GM18861 (cell line): ENCODE data around the gene RNASEH2A.

Experiments
- ATAC-seq: cut with Tn5 transposase; IDR thresholded peaks from one replicate; pipeline ENCODE4 v1.9.1; 2021; ENCODE audit not compliant: unreplicated experiment

RNASEH2A gene

GRCh38 chr19:12806242-12807081 lies at the start of gene RNASEH2A:
Gene RNASEH2A (plus strand): TSS chr19:12806584. CDS start chr19:12806674, 90 bp downstream.
- peak; percentile 60 for ATAC-seq

- ATAC-seq = no peak
These were observed 48.7 kb upstream of the RNASEH2A start for GRCh38 chr19:12757544-12758274.

- no peak for ATAC-seq
These were observed 46.7 kb upstream of the RNASEH2A start for GRCh38 chr19:12759686-12760085.

GRCh38 chr19:12763100-12763499 lies 43.3 kb upstream of the RNASEH2A start:
- ATAC-seq = no peak

- no peak for ATAC-seq
These were observed 41.7 kb upstream of the RNASEH2A start for GRCh38 chr19:12764698-12765097.

GRCh38 chr19:12766051-12766521 lies 40.3 kb upstream of the RNASEH2A start:
- ATAC-seq = no peak

GRCh38 chr19:12767150-12767549 lies 39.2 kb upstream of the RNASEH2A start:
- ATAC-seq = no peak

GRCh38 chr19:12767666-12768065 lies 38.7 kb upstream of the RNASEH2A start:
- no peak for ATAC-seq

- ATAC-seq = no peak
These were observed 36.7 kb upstream of the RNASEH2A start for GRCh38 chr19:12769689-12770088.

- ATAC-seq = no peak
These were observed 35.5 kb upstream of the RNASEH2A start for GRCh38 chr19:12770922-12771321.

- ATAC-seq = no peak
These were observed 34.1 kb upstream of the RNASEH2A start for GRCh38 chr19:12772323-12772722.

GRCh38 chr19:12773571-12773970 lies 32.8 kb upstream of the RNASEH2A start:
- ATAC-seq = no peak

- no peak for ATAC-seq
These were observed 31.5 kb upstream of the RNASEH2A start, which contains the start of gene HOOK2 for GRCh38 chr19:12774588-12775555. Gene HOOK2 (minus strand): TSS chr19:12775552. CDS start chr19:12775449, 103 bp downstream.

- no peak for ATAC-seq
These were observed 29.0 kb upstream of the RNASEH2A start for GRCh38 chr19:12777217-12778016.

- ATAC-seq = no peak
These were observed 28.1 kb upstream of the RNASEH2A start for GRCh38 chr19:12778017-12778904.

- no peak for ATAC-seq
These were observed 27.6 kb upstream of the RNASEH2A start for GRCh38 chr19:12778905-12779161.

- no peak for ATAC-seq
These were observed 27.0 kb upstream of the RNASEH2A start for GRCh38 chr19:12779162-12779993.

- ATAC-seq = no peak
These were observed 24.3 kb upstream of the RNASEH2A start for GRCh38 chr19:12782174-12782423.
